MG63 (cell line): ENCODE results near the gene RHOF. TPM values are rescaled to one million over a fixed set of nuclear protein-coding genes. Genes with fewer than 3 reads are reported as not detected.
"Not testable (repeated sequence)": the region's sequence is repeated elsewhere in the genome, so short reads cannot be mapped to it uniquely, and the experiment has no call there.

Experiments
- DNase-seq: peaks from one replicate; pipeline ENCODE4 v3.0.0-alpha.2; 2020
- H3K27me3 ChIP-seq: fragments of 250-450 bp; sonication (Bioruptor Pico); 2 replicates; pipeline ENCODE4 v1.5.1; 2020; ENCODE audit warnings: mild to moderate bottlenecking, moderate library complexity
- H3K36me3 ChIP-seq: fragments of 250-450 bp; sonication (Bioruptor Pico); 2 replicates; pipeline ENCODE4 v1.5.1; 2020; ENCODE audit warnings: mild to moderate bottlenecking, moderate library complexity
- H3K4me3 ChIP-seq: fragments of 250-450 bp; sonication (Bioruptor Pico); 2 replicates; pipeline ENCODE4 v1.5.1; 2020; ENCODE audit warnings: mild to moderate bottlenecking, moderate library complexity
- H3K9me3 ChIP-seq: fragments of 250-450 bp; sonication (Bioruptor Pico); 2 replicates; pipeline ENCODE4 v1.5.1; 2020; ENCODE audit warnings: mild to moderate bottlenecking, moderate library complexity
- total RNA-seq: library from RNA; depleted of rRNA; stranded (reverse); fragments of >200 nt; shearing (Covaris generic); gene quantifications from 2 replicates; pipeline ENCODE4 v1.2.3, GENCODE V29; 2014; ENCODE audit warnings: low replicate concordance

The RHOF gene
- total RNA-seq, 1 experiment from 2014 or later = 6.3 TPM

- Histone ChIP-seq H3K4me3 (no peak overlapping the region), H3K27me3 (no peaks in the 10 kb centered on the region), H3K9me3 (no peaks in the 10 kb centered on the region), H3K36me3 (no peaks in the 10 kb centered on the region)
- peak; percentile 65 for DNase-seq
Measured at GRCh38 chr12:121773011-121773777, 20.3 kb downstream of the RHOF start.

DNA sequence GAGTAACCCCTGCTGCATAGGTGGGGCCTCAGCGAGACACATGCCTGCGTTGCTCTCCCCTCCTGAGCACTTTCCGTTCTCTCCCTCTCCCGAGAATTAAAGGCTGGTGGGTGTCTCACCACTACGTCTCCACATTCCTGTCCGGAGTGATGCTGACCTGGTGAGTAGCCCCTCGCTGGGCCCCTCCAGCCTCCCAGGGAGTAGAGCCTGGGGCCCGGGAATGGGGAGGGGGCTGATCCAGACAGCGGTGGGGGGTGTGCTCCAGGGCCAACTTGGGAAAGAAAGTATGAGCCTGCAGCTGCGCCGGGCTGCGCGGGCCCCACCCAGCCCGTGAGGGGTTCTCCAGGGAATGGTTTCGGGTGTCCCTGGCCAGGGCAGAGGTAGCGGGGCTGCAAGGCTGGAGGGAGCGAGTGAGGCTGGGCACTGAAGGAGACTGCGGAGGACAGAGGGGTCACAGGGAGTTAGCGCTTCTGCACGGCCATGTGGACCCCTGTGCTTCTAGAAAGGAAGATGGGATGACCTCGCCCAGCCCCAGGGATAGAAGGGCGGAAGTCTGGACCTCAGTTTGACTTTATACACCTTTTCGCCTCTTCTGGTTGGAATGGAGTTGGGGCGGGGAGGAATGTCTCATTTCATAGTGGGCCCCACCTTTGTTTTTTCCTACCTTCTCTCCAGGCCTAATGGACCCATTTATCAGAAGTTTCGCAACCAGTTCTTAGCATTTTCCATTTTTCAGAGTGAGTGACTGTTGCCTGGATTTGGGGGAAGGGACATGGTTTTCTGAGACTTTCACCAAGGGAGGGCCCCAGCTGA lies 22.5 kb downstream of the RHOF start:
- no peaks in the 10 kb centered on the region for H3K27me3 ChIP-seq
- H3K4me3 ChIP-seq = no peak overlapping the region
- no peaks in the 10 kb centered on the region for H3K36me3 ChIP-seq
- H3K9me3 ChIP-seq = no peaks in the 10 kb centered on the region
- no peak for DNase-seq

GRCh38 chr12:121770388-121770787 lies 23.1 kb downstream of the RHOF start:
- no peak overlapping the region for H3K4me3 ChIP-seq
- H3K9me3 ChIP-seq = no peaks in the 10 kb centered on the region
- no peak for DNase-seq
- H3K36me3 ChIP-seq = no peaks in the 10 kb centered on the region
- no peaks in the 10 kb centered on the region for H3K27me3 ChIP-seq

- DNase-seq = no peak
- H3K4me3 ChIP-seq = no peak overlapping the region
- no peaks in the 10 kb centered on the region for H3K9me3 ChIP-seq
- no peaks in the 10 kb centered on the region for H3K27me3 ChIP-seq
- H3K36me3 ChIP-seq = no peaks in the 10 kb centered on the region
Measured at GRCh38 chr12:121769831-121770301, 23.6 kb downstream of the RHOF start.

GRCh38 chr12:121769297-121769830 lies 24.1 kb downstream of the RHOF start:
- H3K27me3 ChIP-seq = no peaks in the 10 kb centered on the region
- H3K4me3 ChIP-seq = no peak overlapping the region
- no peaks in the 10 kb centered on the region for H3K9me3 ChIP-seq
- no peak for DNase-seq
- no peaks in the 10 kb centered on the region for H3K36me3 ChIP-seq

DNA sequence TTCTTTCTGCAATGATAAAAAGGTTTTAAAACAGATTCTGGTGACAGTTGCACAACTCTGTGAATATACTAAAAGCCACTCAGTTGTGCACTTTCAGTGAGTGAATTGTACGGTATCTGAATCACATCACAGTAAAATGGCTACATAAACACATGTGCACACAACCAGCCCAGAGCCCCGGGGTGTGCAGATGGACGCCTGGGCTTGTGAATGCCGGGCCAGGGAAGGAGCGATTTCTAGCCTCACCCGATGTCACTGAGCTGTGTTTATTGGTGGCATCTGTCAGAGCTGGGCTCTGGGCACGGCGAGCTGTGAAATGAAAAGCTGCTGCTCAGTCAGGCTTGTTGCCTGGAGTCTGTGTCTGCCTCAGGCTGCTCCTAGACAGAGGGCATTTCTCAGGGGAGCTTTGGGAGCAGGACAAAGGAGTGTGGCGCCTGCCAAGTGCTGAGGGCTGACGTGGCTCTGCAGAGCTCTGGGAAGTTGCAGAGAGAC lies 25.9 kb downstream of the RHOF start:
- no peaks in the 10 kb centered on the region for H3K36me3 ChIP-seq
- DNase-seq = peak; percentile 77
- H3K4me3 ChIP-seq = no peak overlapping the region
- H3K27me3 ChIP-seq = no peaks in the 10 kb centered on the region
- no peaks in the 10 kb centered on the region for H3K9me3 ChIP-seq

DNA sequence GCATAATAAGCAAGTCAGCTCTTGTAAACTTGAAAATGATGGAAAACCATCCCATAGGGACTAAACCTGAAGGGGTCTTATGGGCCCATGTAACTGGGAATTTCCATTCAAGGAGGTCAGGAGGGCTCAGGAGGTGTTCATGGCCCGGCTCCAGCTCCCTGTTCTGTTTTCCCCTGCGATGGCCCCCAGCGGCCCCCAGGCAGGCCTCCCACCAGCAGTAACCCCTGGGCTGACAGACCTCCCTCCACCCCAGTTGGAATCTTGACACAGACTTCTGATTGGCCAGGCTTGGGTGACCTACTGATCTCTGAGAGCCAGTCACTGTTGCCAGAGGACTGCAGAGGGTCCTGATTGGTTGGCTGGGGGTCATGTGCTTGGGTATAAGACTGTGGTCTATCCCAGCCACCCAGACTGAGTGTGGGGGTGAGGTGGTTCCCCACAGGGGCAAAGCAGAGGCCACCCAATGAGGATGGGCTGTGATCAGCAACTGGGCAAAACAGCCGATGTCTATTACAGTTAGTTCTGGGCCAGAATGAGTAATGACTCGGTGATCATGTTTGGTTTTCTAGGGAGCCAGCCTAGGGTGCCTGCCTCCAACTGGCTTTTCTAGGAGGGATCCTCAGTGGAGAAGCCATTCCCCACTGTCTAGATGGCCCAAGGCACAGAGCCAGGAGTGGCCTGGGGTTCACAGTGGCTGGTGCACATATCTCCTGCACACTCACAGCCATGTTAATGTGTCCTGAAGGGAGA lies 27.0 kb downstream of the RHOF start:
- no peaks in the 10 kb centered on the region for H3K36me3 ChIP-seq
- no peaks in the 10 kb centered on the region for H3K9me3 ChIP-seq
- DNase-seq = peak; percentile 64
- H3K27me3 ChIP-seq = no peaks in the 10 kb centered on the region
- H3K4me3 ChIP-seq = no peak overlapping the region

DNA sequence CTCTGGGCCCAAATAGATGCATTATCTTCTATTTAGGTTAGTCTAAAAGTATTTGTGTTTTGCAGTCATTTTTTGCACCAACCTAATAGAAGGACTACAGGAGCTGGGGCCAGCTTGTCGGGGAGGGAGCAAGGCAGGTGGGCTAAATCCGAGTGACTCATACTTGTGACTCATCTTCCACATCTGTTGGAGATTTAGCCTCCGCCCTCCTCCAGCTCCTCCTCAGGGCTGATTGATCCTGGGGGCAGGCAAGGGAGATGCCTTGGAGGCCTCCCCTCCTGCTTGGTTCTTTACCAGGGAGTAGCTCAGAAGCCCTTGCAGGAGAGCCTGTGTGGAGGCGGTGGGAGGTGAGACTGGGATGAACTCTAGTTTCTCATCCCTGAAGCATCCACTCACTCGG lies 27.9 kb downstream of the RHOF start:
- Histone ChIP-seq H3K27me3 (no peaks in the 10 kb centered on the region), H3K9me3 (no peaks in the 10 kb centered on the region), H3K4me3 (no peak overlapping the region), H3K36me3 (no peaks in the 10 kb centered on the region)
- DNase-seq = peak; percentile 71

DNA sequence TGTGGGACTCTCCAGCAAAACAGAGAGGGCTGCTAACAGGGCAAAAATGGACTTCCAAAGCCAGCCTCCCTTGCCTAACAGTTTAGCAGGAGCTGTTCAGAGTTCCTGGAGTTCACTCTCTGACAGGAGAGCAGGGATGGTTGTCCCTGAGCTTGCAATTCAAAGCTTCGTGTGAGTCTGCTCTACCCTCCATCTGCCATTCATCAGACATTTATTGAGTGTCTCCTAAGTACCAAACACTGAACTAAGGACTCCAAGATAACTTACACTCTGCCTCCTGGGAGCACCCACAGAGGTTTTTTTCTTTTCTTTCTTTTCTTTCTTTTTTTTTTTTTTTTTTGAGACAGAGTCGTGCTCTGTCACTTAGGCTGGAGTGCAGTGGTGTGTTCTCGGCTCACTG lies 28.7 kb downstream of the RHOF start:
- Histone ChIP-seq H3K4me3 (no peak overlapping the region), H3K27me3 (no peaks in the 10 kb centered on the region), H3K36me3 (no peaks in the 10 kb centered on the region), H3K9me3 (no peaks in the 10 kb centered on the region)
- no peak for DNase-seq

DNA sequence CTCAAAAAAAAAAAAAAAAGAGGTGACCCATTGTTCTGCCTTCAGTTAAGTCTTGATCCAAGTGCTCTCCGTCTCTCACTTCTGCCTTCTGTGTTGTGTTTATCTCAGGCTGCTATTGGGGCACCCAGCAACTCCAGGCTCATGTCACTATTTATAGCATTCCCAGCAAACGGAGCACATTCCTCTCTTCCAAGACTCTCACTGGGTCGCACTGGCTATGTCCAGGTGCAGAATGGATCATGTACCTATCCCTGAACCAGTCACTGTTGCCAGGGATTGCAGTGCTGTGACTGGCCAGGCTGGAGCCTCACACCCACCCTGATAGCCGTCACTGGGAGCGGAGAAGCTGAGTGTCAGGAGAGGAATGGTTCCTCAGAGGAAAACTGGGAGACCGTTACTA lies 31.2 kb downstream of the RHOF start:
- no peaks in the 10 kb centered on the region for H3K36me3 ChIP-seq
- no peak overlapping the region for H3K4me3 ChIP-seq
- H3K27me3 ChIP-seq = no peaks in the 10 kb centered on the region
- H3K9me3 ChIP-seq = no peaks in the 10 kb centered on the region
- DNase-seq = no peak

DNA sequence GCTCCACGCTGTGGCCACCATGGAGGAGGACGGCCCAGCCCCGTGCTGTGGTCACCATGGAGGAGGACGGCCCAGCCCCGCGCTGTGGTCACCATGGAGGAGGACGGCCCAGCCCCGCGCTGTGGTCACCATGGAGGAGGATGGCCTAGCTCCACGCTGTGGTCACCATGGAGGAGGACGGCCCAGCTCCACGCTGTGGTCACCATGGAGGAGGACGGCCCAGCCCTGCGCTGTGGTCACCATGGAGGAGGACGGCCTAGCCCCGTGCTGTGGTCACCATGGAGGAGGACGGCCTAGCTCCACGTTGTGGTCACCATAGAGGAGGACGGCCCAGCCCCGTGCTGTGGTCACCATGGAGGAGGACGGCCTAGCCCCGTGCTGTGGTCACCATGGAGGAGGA lies 35.0 kb downstream of the RHOF start:
- H3K27me3 ChIP-seq, DNase-seq, H3K36me3 ChIP-seq, H3K9me3 ChIP-seq, H3K4me3 ChIP-seq: not testable (repeated sequence)

DNA sequence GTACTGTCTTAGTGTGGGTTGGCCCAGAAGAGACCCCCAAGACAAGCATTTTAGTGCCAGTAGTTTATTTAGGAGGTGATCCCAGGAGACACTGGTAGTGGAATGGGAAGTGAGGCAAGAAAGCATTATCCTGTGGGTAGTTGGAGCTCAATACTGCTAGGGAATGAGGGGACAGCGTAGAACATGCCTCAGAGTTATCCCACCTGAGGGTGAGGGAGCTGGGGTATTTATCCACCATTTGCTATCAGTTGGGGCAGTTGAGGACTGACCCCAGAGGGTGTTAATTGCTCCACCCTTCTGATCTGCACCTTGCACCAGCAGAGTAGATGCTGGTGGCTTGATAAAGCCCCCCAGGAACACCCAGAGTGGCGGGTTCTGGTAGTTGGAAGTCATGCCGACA lies 37.9 kb downstream of the RHOF start:
- no peaks in the 10 kb centered on the region for H3K9me3 ChIP-seq
- no peak overlapping the region for H3K4me3 ChIP-seq
- no peak for DNase-seq
- H3K36me3 ChIP-seq = no peaks in the 10 kb centered on the region
- no peaks in the 10 kb centered on the region for H3K27me3 ChIP-seq

- no peaks in the 10 kb centered on the region for H3K9me3 ChIP-seq
- no peaks in the 10 kb centered on the region for H3K36me3 ChIP-seq
- no peak overlapping the region for H3K4me3 ChIP-seq
- H3K27me3 ChIP-seq = no peaks in the 10 kb centered on the region
- DNase-seq = no peak
Measured at GRCh38 chr12:121754836-121755235, 38.7 kb downstream of the RHOF start.

DNA sequence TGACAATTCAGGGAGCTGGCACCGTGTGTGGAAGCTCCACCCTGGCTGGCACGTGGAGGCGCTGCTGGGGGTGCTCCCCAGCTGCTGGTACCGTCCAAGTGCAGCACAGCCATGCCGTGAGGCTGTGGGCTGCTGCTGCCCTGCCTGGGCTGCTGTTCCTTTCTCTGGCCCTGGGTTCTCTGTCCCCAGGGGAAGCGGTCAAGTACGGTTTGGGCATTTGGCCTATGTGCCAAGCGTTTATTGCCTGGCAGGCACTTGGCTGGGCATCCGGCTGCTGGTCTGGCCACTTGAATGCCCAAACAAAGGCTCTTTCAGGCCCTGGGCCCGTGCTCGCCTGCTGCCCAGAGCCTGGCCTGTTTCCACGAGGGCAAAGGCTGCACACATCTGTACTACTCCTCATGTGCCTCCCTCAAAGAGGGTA lies 39.6 kb downstream of the RHOF start:
- Histone ChIP-seq H3K36me3 (no peaks in the 10 kb centered on the region), H3K27me3 (no peaks in the 10 kb centered on the region), H3K4me3 (no peak overlapping the region), H3K9me3 (no peaks in the 10 kb centered on the region)
- DNase-seq = peak; percentile 67

- DNase-seq = no peak
- Histone ChIP-seq H3K27me3 (no peaks in the 10 kb centered on the region), H3K36me3 (no peaks in the 10 kb centered on the region), H3K4me3 (no peak overlapping the region), H3K9me3 (no peaks in the 10 kb centered on the region)
Measured at GRCh38 chr12:121751749-121752351, 41.6 kb downstream of the RHOF start.

DNA sequence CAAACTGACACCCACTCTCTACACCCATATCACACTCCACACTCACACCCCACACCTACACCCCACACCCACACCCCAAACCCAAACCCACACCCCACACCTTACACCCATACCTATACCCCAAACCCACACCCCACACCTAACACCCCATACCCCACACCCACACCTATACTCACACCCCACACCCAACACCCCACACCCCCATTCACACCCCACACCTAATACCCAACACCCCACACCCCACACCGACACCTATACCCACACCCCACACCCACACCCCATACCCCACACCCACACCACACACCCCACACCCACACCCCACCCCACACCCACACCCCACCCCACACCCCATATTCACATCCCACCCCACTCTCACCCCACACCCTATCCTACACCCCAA lies 42.5 kb downstream of the RHOF start:
- no peak for DNase-seq

More for the DNA sequence above, 42.5 kb downstream of the RHOF start:
- Histone ChIP-seq H3K27me3 (no peaks in the 10 kb centered on the region), H3K36me3 (no peaks in the 10 kb centered on the region), H3K4me3 (no peak overlapping the region), H3K9me3 (no peaks in the 10 kb centered on the region)
